Stimulated activated effector memory CD8-positive, alpha-beta T cell treated with anti-CD3 and anti-CD28 coated beads, Interleukin-12 subunit alpha, Interleukin-12 subunit beta, amount 100 ng/mL, for 72 hours (primary cell): Measurements from ENCODE around the gene TTC31.
"Not testable (repeated sequence)": the region's sequence is repeated elsewhere in the genome, so short reads cannot be mapped to it uniquely, and the experiment has no call there.

Source experiments
- ATAC-seq: fragments of 150-1000 bp; cut with Tn5 transposase; 2 replicates; pipeline ENCODE4 v1.10.0; 2021
- DNase-seq, 2 donors: peaks; one replicate each; pipeline ENCODE4 v3.0.0; 2021 to 2022; ENCODE audit warnings: low spot score in 2 of 2
- H3K27ac Mint-ChIP-seq: one replicate; pipeline ENCODE4 v1.8.0; 2022; ENCODE audit warnings: mild to moderate bottlenecking, mixed read lengths
- H3K36me3 Mint-ChIP-seq: one replicate; pipeline ENCODE4 v1.8.0; 2022; ENCODE audit warnings: mild to moderate bottlenecking, mixed read lengths
- H3K4me1 Mint-ChIP-seq: one replicate; pipeline ENCODE4 v1.8.0; 2022; ENCODE audit warnings: mixed read lengths
- H3K4me3 Mint-ChIP-seq: one replicate; pipeline ENCODE4 v1.8.0; 2022; ENCODE audit warnings: mild to moderate bottlenecking, mixed read lengths
- H3K9me3 Mint-ChIP-seq: one replicate; pipeline ENCODE4 v1.8.0; 2022; ENCODE audit warnings: mixed read lengths

The TTC31 gene

GRCh38 chr2:74462786-74463105 lies 20.1 kb upstream of the TTC31 start:
- H3K4me1 Mint-ChIP-seq, result peaks cover 40% of the 10 kb centered on the region
- no peak for DNase-seq
- peak overlapping the region; percentile 97 for H3K4me3 Mint-ChIP-seq
- peaks cover 68% of the 10 kb centered on the region for H3K36me3 Mint-ChIP-seq
- ATAC-seq, result no peak
- H3K27ac Mint-ChIP-seq, result peak overlapping the region; percentile 86
- H3K9me3 Mint-ChIP-seq, result no peaks in the 10 kb centered on the region

GRCh38 chr2:74464406-74464805 lies 18.5 kb upstream of the TTC31 start:
- Mint-ChIP-seq H3K4me3 (peak overlapping the region; percentile 97), H3K36me3 (peaks cover 51% of the 10 kb centered on the region), H3K4me1 (peaks cover 25% of the 10 kb centered on the region), H3K9me3 (no peaks in the 10 kb centered on the region), H3K27ac (peak overlapping the region; percentile 98)
- no peak for DNase-seq
- no peak for ATAC-seq

- Mint-ChIP-seq H3K36me3 (peaks cover 56% of the 10 kb centered on the region), H3K27ac (peak overlapping the region; percentile 83), H3K4me1 (peaks cover 27% of the 10 kb centered on the region), H3K4me3 (peak overlapping the region; percentile 97)
- H3K9me3 Mint-ChIP-seq, DNase-seq, ATAC-seq: not testable (repeated sequence)
Observed at GRCh38 chr2:74470742-74471141, 12.1 kb upstream of the TTC31 start.

- ATAC-seq, result peak; percentile 4
- H3K4me1 Mint-ChIP-seq, result peaks cover 27% of the 10 kb centered on the region
Observed at GRCh38 chr2:74471332-74472065, 11.4 kb upstream of the TTC31 start.

GRCh38 chr2:74472086-74472944 lies 10.6 kb upstream of the TTC31 start, which contains the start of gene MRPL53:
MRPL53 (minus strand) TSS chr2:74472680; CDS start chr2:74472660, 20 bp downstream.
- no peaks in the 10 kb centered on the region for H3K9me3 Mint-ChIP-seq
- H3K27ac Mint-ChIP-seq, result peak within 1 kb of the TSS; percentile 97
- peak; percentile 96 for ATAC-seq
- peak within 1 kb of the TSS; percentile 97 for H3K4me3 Mint-ChIP-seq
- H3K36me3 Mint-ChIP-seq, result peaks cover 57% of the 10 kb centered on the region
- peak; percentile 88 to 97 for DNase-seq
- H3K4me1 Mint-ChIP-seq, result peaks cover 27% of the 10 kb centered on the region

More at GRCh38 chr2:74471332-74472065, 11.4 kb upstream of the TTC31 start:
- no peak for DNase-seq
- H3K9me3 Mint-ChIP-seq, result no peaks in the 10 kb centered on the region
- peaks cover 56% of the 10 kb centered on the region for H3K36me3 Mint-ChIP-seq
- H3K27ac Mint-ChIP-seq, result peak overlapping the region; percentile 97
- peak overlapping the region; percentile 97 for H3K4me3 Mint-ChIP-seq

GRCh38 chr2:74472945-74473258 lies 10.0 kb upstream of the TTC31 start:
- peaks cover 63% of the 10 kb centered on the region for H3K36me3 Mint-ChIP-seq
- DNase-seq (no peak), ATAC-seq (no peak)
- peaks cover 27% of the 10 kb centered on the region for H3K4me1 Mint-ChIP-seq
- no peaks in the 10 kb centered on the region for H3K9me3 Mint-ChIP-seq
- H3K4me3 Mint-ChIP-seq, result peak overlapping the region; percentile 97
- peak overlapping the region; percentile 97 for H3K27ac Mint-ChIP-seq

GRCh38 chr2:74474481-74474880 lies 8.4 kb upstream of the TTC31 start:
- no peaks in the 10 kb centered on the region for H3K9me3 Mint-ChIP-seq
- peak overlapping the region; percentile 97 for H3K4me3 Mint-ChIP-seq
- H3K36me3 Mint-ChIP-seq, result peaks cover 79% of the 10 kb centered on the region
- H3K27ac Mint-ChIP-seq, result no peak overlapping the region
- no peak for DNase-seq
- H3K4me1 Mint-ChIP-seq, result peaks cover 27% of the 10 kb centered on the region
- no peak for ATAC-seq

- Mint-ChIP-seq H3K4me1 (peaks cover 24% of the 10 kb centered on the region), H3K9me3 (no peaks in the 10 kb centered on the region), H3K27ac (peak overlapping the region; percentile 54), H3K36me3 (peaks cover 83% of the 10 kb centered on the region), H3K4me3 (no peak overlapping the region)
- ATAC-seq, result no peak
- no peak for DNase-seq
Observed at GRCh38 chr2:74474899-74475298, 8.0 kb upstream of the TTC31 start.

- Mint-ChIP-seq H3K36me3 (peaks cover 70% of the 10 kb centered on the region), H3K4me1 (peaks cover 33% of the 10 kb centered on the region), H3K9me3 (no peaks in the 10 kb centered on the region), H3K27ac (peak overlapping the region; percentile 95), H3K4me3 (peak overlapping the region; percentile 90)
- ATAC-seq, result no peak
- no peak for DNase-seq
Observed at GRCh38 chr2:74481431-74481830, 1.4 kb upstream of the TTC31 start.

- Mint-ChIP-seq H3K9me3 (no peaks in the 10 kb centered on the region), H3K36me3 (peaks cover 76% of the 10 kb centered on the region), H3K27ac (peak overlapping the region; percentile 95), H3K4me1 (peaks cover 39% of the 10 kb centered on the region), H3K4me3 (peak overlapping the region; percentile 90)
- DNase-seq, result peak in 1 of 2 donors; percentile 88
- peak; percentile 65 for ATAC-seq
Observed at GRCh38 chr2:74481961-74482800, 700 bp upstream of the TTC31 start.

GRCh38 chr2:74483675-74484164 lies 839 bp downstream of the TTC31 start:
- peak overlapping the region; percentile 95 for H3K27ac Mint-ChIP-seq
- peak overlapping the region; percentile 90 for H3K4me3 Mint-ChIP-seq
- not testable (repeated sequence) for ATAC-seq, H3K9me3 Mint-ChIP-seq, DNase-seq
- peaks cover 39% of the 10 kb centered on the region for H3K4me1 Mint-ChIP-seq
- peaks cover 65% of the 10 kb centered on the region for H3K36me3 Mint-ChIP-seq

- ATAC-seq (no peak), DNase-seq (no peak)
- Mint-ChIP-seq H3K36me3 (peaks cover 62% of the 10 kb centered on the region), H3K27ac (no peak overlapping the region), H3K4me1 (peaks cover 28% of the 10 kb centered on the region), H3K4me3 (no peak overlapping the region), H3K9me3 (no peaks in the 10 kb centered on the region)
Observed at GRCh38 chr2:74486141-74486540, 3.3 kb downstream of the TTC31 start.

GRCh38 chr2:74488643-74489481 lies 6.0 kb downstream of the TTC31 start:
- no peak for DNase-seq
- no peak overlapping the region for H3K4me3 Mint-ChIP-seq
- H3K9me3 Mint-ChIP-seq, result no peaks in the 10 kb centered on the region
- H3K4me1 Mint-ChIP-seq, result peaks cover 10% of the 10 kb centered on the region
- no peak for ATAC-seq
- peaks cover 76% of the 10 kb centered on the region for H3K36me3 Mint-ChIP-seq
- no peak overlapping the region for H3K27ac Mint-ChIP-seq

GRCh38 chr2:74489906-74490305 lies 7.0 kb downstream of the TTC31 start:
- H3K4me3 Mint-ChIP-seq, result no peak overlapping the region
- DNase-seq, result no peak
- ATAC-seq, result no peak
- H3K27ac Mint-ChIP-seq, result no peak overlapping the region
- no peaks in the 10 kb centered on the region for H3K9me3 Mint-ChIP-seq
- peaks cover 10% of the 10 kb centered on the region for H3K4me1 Mint-ChIP-seq
- H3K36me3 Mint-ChIP-seq, result peaks cover 75% of the 10 kb centered on the region
